H1 (cell line): Measurements from ENCODE around the gene CTDP1. TPM values are rescaled to one million over a fixed set of nuclear protein-coding genes. Genes with fewer than 3 reads are reported as not detected.
"Not testable (repeated sequence)": the region's sequence is repeated elsewhere in the genome, so short reads cannot be mapped to it uniquely, and the experiment has no call there.

Experiments used
- CTCF ChIA-PET: fragments of 300-600 bp; sonication (Branson Sonifier 250); formaldehyde crosslinking; loops from one replicate; lab custom pipeline; 2021; ENCODE audit not compliant: partially characterized antibody; lab: Charles Lee
- POLR2A ChIA-PET: fragments of 300-600 bp; sonication (Branson Sonifier 250); formaldehyde crosslinking; loops from one replicate; lab custom pipeline; 2021; ENCODE audit warnings: inconsistent platforms; ENCODE audit not compliant: partially characterized antibody; lab: Charles Lee
- DNase-seq, 2 experiments: peaks; one replicate each; pipeline versions ENCODE4 v3.0.0 to v3.0.0-alpha.2; 2010 to 2022; ENCODE audit warnings: low spot score in 2 of 2, low read depth in 1 of 2, mixed read lengths in 1 of 2
- FAIRE-seq: peaks from 2 replicates; lab custom pipeline; 2011; peaks lifted over from hg19 to GRCh38; lab: Jason Lieb, UNC
- H2AFZ ChIP-seq: 2 replicates; pipeline ENCODE4 v1.8.1; 2012; ENCODE audit warnings: low read length, inconsistent platforms
- H2AK5ac ChIP-seq: 2 replicates; pipeline ENCODE4 v1.6.1; 2013; ENCODE audit warnings: low read depth, low read length
- H2BK120ac ChIP-seq: replicated peaks from 2 replicates; pipeline ENCODE3; 2013; ENCODE audit warnings: low read depth, low read length, inconsistent platforms
- H2BK12ac ChIP-seq: 2 replicates; pipeline ENCODE4 v1.6.1; 2013; ENCODE audit warnings: low read depth, low read length
- H2BK15ac ChIP-seq: 2 replicates; pipeline ENCODE4 v1.6.1; 2013; ENCODE audit warnings: low read length
- H2BK20ac ChIP-seq: 2 replicates; pipeline ENCODE4 v1.6.1; 2013; ENCODE audit warnings: low read length
- H2BK5ac ChIP-seq: 2 replicates; pipeline ENCODE4 v1.6.1; 2013; ENCODE audit warnings: low read depth, low read length
- H3K14ac ChIP-seq: 2 replicates; pipeline ENCODE4 v1.6.1; 2013; ENCODE audit warnings: inconsistent platforms; ENCODE audit not compliant: insufficient read length
- H3K18ac ChIP-seq: 2 replicates; pipeline ENCODE4 v1.6.1; 2013; ENCODE audit warnings: low read length; ENCODE audit errors: extremely low read depth
- H3K23ac ChIP-seq: 2 replicates; pipeline ENCODE4 v1.6.1; 2013; ENCODE audit warnings: inconsistent platforms; ENCODE audit not compliant: insufficient read length
- H3K23me2 ChIP-seq: 2 replicates; pipeline ENCODE4 v1.6.1; 2013; ENCODE audit warnings: low read depth, low read length
- H3K27ac ChIP-seq: 2 replicates; pipeline ENCODE4 v1.6.1; 2011; ENCODE audit warnings: low read depth, low read length, inconsistent platforms
- H3K27me3 ChIP-seq, 4 experiments: replicated peaks in 1 of 4; 1 replicate in 1 of 4; 2 replicates in 3 of 4; pipeline versions ENCODE4 v1.6.1 to v1.8.1; 2011 to 2013; ENCODE audit warnings: low read length in 3 of 4, mild to moderate bottlenecking in 3 of 4, inconsistent platforms in 2 of 4, mixed read lengths in 2 of 4, moderate library complexity in 1 of 4; ENCODE audit not compliant: control insufficient read depth in 3 of 4, insufficient read depth in 3 of 4; ENCODE audit errors: extremely low read depth in 1 of 4
- H3K36me3 ChIP-seq, 4 experiments: 2 replicates each; pipeline versions ENCODE4 v1.6.1 to v1.8.1; 2011 to 2013; ENCODE audit warnings: mild to moderate bottlenecking in 4 of 4, low read length in 3 of 4, moderate library complexity in 2 of 4, control low read depth in 1 of 4, inconsistent platforms in 1 of 4; ENCODE audit not compliant: insufficient read depth in 4 of 4, control insufficient read depth in 2 of 4
- H3K4ac ChIP-seq: replicated peaks from 2 replicates; pipeline ENCODE3; 2013; ENCODE audit warnings: low read length, low read depth, mixed read lengths, inconsistent platforms; ENCODE audit not compliant: insufficient read length
- H3K4me1 ChIP-seq, 4 experiments: replicated peaks in 1 of 4; 1 replicate in 1 of 4; 2 replicates in 3 of 4; pipeline versions ENCODE4 v1.6.1 to v1.8.1; 2011 to 2013; ENCODE audit warnings: low read length in 3 of 4, inconsistent platforms in 2 of 4, mixed read lengths in 1 of 4; ENCODE audit not compliant: insufficient read depth in 4 of 4, control insufficient read depth in 3 of 4
- H3K4me2 ChIP-seq, 2 experiments: 2 replicates each; pipeline versions ENCODE4 v1.6.1 to v1.8.1; 2011 to 2013; ENCODE audit warnings: low read depth in 2 of 2, low read length in 2 of 2, control low read depth in 1 of 2, inconsistent platforms in 1 of 2, mild to moderate bottlenecking in 1 of 2; ENCODE audit not compliant: insufficient read depth in 1 of 2
- H3K4me3 ChIP-seq, 4 experiments: fragments of 200-600, 300-600 bp in 1 of 4; sonication (generic), shearing (Covaris generic), sonication (Bioruptor Twin) in 1 of 4; 2 replicates each; pipeline versions ENCODE4 v1.5.1 to v1.8.1; 2011 to 2016; ENCODE audit warnings: low read length in 4 of 4, low read depth in 3 of 4, control low read depth in 2 of 4, inconsistent platforms in 2 of 4, mild to moderate bottlenecking in 2 of 4, mixed read lengths in 1 of 4, moderate library complexity in 1 of 4; ENCODE audit not compliant: insufficient read depth in 2 of 4; ENCODE audit errors: extremely low read depth in 1 of 4
- H3K56ac ChIP-seq: replicated peaks from 2 replicates; pipeline ENCODE3; 2013; ENCODE audit warnings: low read depth, mild to moderate bottlenecking, mixed read lengths, low read length, inconsistent platforms; ENCODE audit not compliant: insufficient read length
- H3K79me1 ChIP-seq: 2 replicates; pipeline ENCODE4 v1.6.1; 2013; ENCODE audit warnings: low read depth, low read length, control low read depth
- H3K79me2 ChIP-seq, 2 experiments: 2 replicates each; pipeline versions ENCODE4 v1.6.1 to v1.8.1; 2012 to 2013; ENCODE audit warnings: low read length in 2 of 2, mild to moderate bottlenecking in 2 of 2, inconsistent platforms in 1 of 2; ENCODE audit not compliant: insufficient read depth in 2 of 2, control insufficient read depth in 1 of 2
- H3K9ac ChIP-seq, 4 experiments: replicated peaks in 1 of 4; 1 replicate in 1 of 4; 2 replicates in 3 of 4; pipeline versions ENCODE4 v1.6.1 to v1.8.1; 2011 to 2013; ENCODE audit warnings: low read depth in 3 of 4, low read length in 3 of 4, control low read depth in 2 of 4, mild to moderate bottlenecking in 2 of 4, moderate library complexity in 2 of 4, inconsistent platforms in 1 of 4; ENCODE audit errors: extremely low read depth in 1 of 4
- H3K9me3 ChIP-seq, 2 experiments: 2 replicates each; pipeline versions ENCODE4 v1.6.1 to v1.8.1; 2012 to 2013; ENCODE audit warnings: mild to moderate bottlenecking in 2 of 2, moderate library complexity in 2 of 2, control low read depth in 1 of 2, inconsistent platforms in 1 of 2, low read depth in 1 of 2, low read length in 1 of 2, mixed read lengths in 1 of 2; ENCODE audit not compliant: insufficient read depth in 2 of 2
- H4K20me1 ChIP-seq, 2 experiments: replicated peaks in 1 of 2; 2 replicates each; pipeline versions ENCODE3 to v1.8.1; 2011 to 2013; ENCODE audit warnings: inconsistent platforms in 2 of 2, low read length in 2 of 2, mild to moderate bottlenecking in 1 of 2; ENCODE audit not compliant: insufficient read depth in 2 of 2, control insufficient read depth in 1 of 2
- H4K5ac ChIP-seq: 2 replicates; pipeline ENCODE4 v1.6.1; 2013; ENCODE audit warnings: low read length, low read depth, mixed read lengths, inconsistent platforms; ENCODE audit not compliant: insufficient read length
- H4K8ac ChIP-seq: 2 replicates; pipeline ENCODE4 v1.8.0; 2013; ENCODE audit warnings: mild to moderate bottlenecking, moderate library complexity, low read length, inconsistent platforms; ENCODE audit not compliant: insufficient read depth; ENCODE audit errors: extremely low read depth
- H4K91ac ChIP-seq: replicated peaks from 2 replicates; pipeline ENCODE3; 2013; ENCODE audit warnings: low read length, mixed read lengths, inconsistent platforms; ENCODE audit not compliant: insufficient read length
- ATF3 ChIP-seq: IDR thresholded peaks from 2 replicates; pipeline ENCODE4 v1.6.1; 2011; ENCODE audit warnings: low read depth, mild to moderate bottlenecking, low read length; ENCODE audit not compliant: insufficient read depth
- CTCF ChIP-seq, 3 experiments: IDR thresholded peaks; 1 replicate in 2 of 3; 2 replicates in 1 of 3; pipeline versions ENCODE4 v1.5.1 to v1.6.1; 2011; ENCODE audit warnings: low read length in 3 of 3, mild to moderate bottlenecking in 3 of 3, inconsistent platforms in 2 of 3, low read depth in 1 of 3, moderate library complexity in 1 of 3; ENCODE audit not compliant: insufficient read depth in 1 of 3; ENCODE audit errors: control extremely low read depth in 1 of 3
- TAF7 ChIP-seq: optimal IDR thresholded peaks from 2 replicates; pipeline ENCODE3; 2011; ENCODE audit warnings: low read depth, mild to moderate bottlenecking, inconsistent platforms, low read length, moderate library complexity, borderline replicate concordance
- WGBS, 2 experiments: shearing (Covaris generic) in 1 of 2; methylation state at CpG; one replicate each; pipeline versions ENCODE4 v1.1.6 to v1.1.7; 2013 to 2015; ENCODE audit warnings: low lambda C conversion rate in 2 of 2, mixed read lengths in 2 of 2, inconsistent platforms in 1 of 2, low coverage in 1 of 2, missing lambda C conversion rate in 1 of 2; ENCODE audit not compliant: insufficient replicate concordance in 2 of 2, insufficient coverage in 1 of 2, insufficient read length in 1 of 2; ENCODE audit errors: extremely low coverage in 1 of 2, missing lambda C conversion rate in 1 of 2; 5-methylcytosine and 5-hydroxymethylcytosine counted together
- polyA plus RNA-seq, 7 experiments: library from polyadenylated mRNA; depleted of rRNA in 3 of 7; stranded (reverse) in 5 of 7; unstranded in 2 of 7; fragments of >200 nt in 5 of 7; fragments of 200-250 nt in 2 of 7; gene quantifications; 1 replicate in 5 of 7; 2 replicates in 1 of 7; 4 replicates in 1 of 7; pipeline versions ENCODE4 v1.2.1 to v1.2.3, GENCODE V29; 2011 to 2013; ENCODE audit warnings: missing spikeins in 2 of 7, mixed read lengths in 2 of 7
- total RNA-seq: library from RNA; stranded (reverse); fragmentation: NEBNext Ultra II Directional; extraction: Animal tissue kit (Norgen Biotek cat#: 25700); gene quantifications from 2 replicates; pipeline ENCODE4 v1.2.1, GENCODE V29; 2021

Gene CTDP1
- total and polyA plus RNA-seq, 2 of the 8 experiments (the other 6 are each of a cell fraction or from before 2014, with no cell fraction given), result 16.6 to 37.0 TPM

GRCh38 chr18:79751918-79752578, 72.4 kb downstream of the CTDP1 start:
- H2AK5ac ChIP-seq, H3K4me1 ChIP-seq, H3K14ac ChIP-seq, H3K56ac ChIP-seq, H2BK12ac ChIP-seq, H3K27ac ChIP-seq, DNase-seq, H3K23me2 ChIP-seq, H2BK20ac ChIP-seq, H4K91ac ChIP-seq, H2BK15ac ChIP-seq, H3K27me3 ChIP-seq, H3K23ac ChIP-seq, H3K9ac ChIP-seq, H3K79me2 ChIP-seq, H3K4me2 ChIP-seq, H4K8ac ChIP-seq, FAIRE-seq, H4K20me1 ChIP-seq, H3K4me3 ChIP-seq, H3K9me3 ChIP-seq, H3K18ac ChIP-seq, H2AFZ ChIP-seq, H3K4ac ChIP-seq, H4K5ac ChIP-seq, H2BK5ac ChIP-seq, H3K79me1 ChIP-seq, H2BK120ac ChIP-seq, POLR2A ChIA-PET: not testable (repeated sequence)
- 0 out of 2 replicates have a peak, but pooled peaks have one; percentile 23 for TF ChIP-seq ATF3
- TF ChIP-seq TAF7, result peak; percentile 28
- TF ChIP-seq CTCF (IDR thresholded peaks at IDR 0.05; ENCODE audit: control extremely low read depth in 1 of 3, insufficient read depth in 1 of 3, low read depth in 1 of 3, low read length in 3 of 3), result peak; percentile 8 to 77 (median 58)
- peaks cover 4 to 18% (median 10%) of the 10 kb centered on the region in 4 experiments; a peak in 6 of 8 replicates for H3K36me3 ChIP-seq
- 82% methylated on average over 16 of the region's 20 CpGs; no CpG with 5 or more reads in 1 of the 2 experiments for WGBS, 2 experiments
- CTCF ChIA-PET, result interaction anchor here (0.9 to 1.3 kb wide), 5 partner anchors 14 to 371 kb away, joined by 3 to 7 read pairs (median 3); no protein-coding TSS in a partner anchor
